Measurements from ENCODE around the gene HPSE2. TPM values are rescaled to one million over a fixed set of nuclear protein-coding genes. Genes with fewer than 3 reads are reported as not detected.
A peak's percentile ranks its signal among the peaks of the same experiment; 100 is the strongest.

HPSE2 gene
- total RNA-seq, 2 experiments from 2014 or later: not detected

GRCh38 chr10:99234041-99234790 lies 1.4 kb downstream of the HPSE2 start:
- Mint-ChIP-seq H3K4me1 (peaks cover 23% of the 10 kb centered on the region), H3K27ac (no peak overlapping the region), H3K36me3 (ENCODE audit: low read depth) (peaks cover 1% of the 10 kb centered on the region), H3K27me3 (peaks cover 71% of the 10 kb centered on the region), H3K4me3 (peak overlapping the region; percentile 58), H3K9me3 (ENCODE audit: low read depth) (no peaks in the 10 kb centered on the region)
- intact Hi-C loops (cut with DNase I, micrococcal nuclease): loop anchor here (5.0 to 10.0 kb wide), 3 partner anchors 98 to 293 kb away; no protein-coding TSS in a partner anchor
- ChIA-PET POLR2A (no interaction called here), CTCF (interaction anchor here (1.0 to 1.8 kb wide), 2 partner anchors 11 to 12 kb away, joined by 3 to 4 read pairs; no protein-coding TSS in a partner anchor)
- DNase-seq: peak; percentile 72
- peak; percentile 81 for ATAC-seq

DNA sequence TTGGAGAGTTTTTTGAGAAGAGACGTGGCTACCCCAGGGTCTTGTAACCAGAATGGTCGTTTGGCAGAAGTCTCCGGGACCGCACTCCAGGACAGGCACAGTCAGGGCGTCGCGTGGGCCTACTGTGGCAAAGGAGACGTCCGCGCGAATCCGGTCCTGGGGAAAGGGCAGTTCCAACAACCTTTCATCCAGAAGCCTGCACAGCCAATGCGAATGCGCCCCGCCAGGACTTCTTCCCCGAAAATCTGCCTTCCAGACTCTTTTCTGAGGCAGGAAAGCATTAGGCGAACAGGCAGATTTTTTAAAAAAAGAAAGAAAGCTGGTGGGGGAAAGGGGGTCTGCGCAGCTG lies 2.0 kb downstream of the HPSE2 start:
- no peak for DNase-seq
- Mint-ChIP-seq H3K9me3 (ENCODE audit: low read depth) (no peaks in the 10 kb centered on the region), H3K27ac (no peak overlapping the region), H3K4me1 (peaks cover 23% of the 10 kb centered on the region), H3K4me3 (peak overlapping the region; percentile 58), H3K36me3 (ENCODE audit: low read depth) (peaks cover 1% of the 10 kb centered on the region), H3K27me3 (peaks cover 73% of the 10 kb centered on the region)
- ChIA-PET CTCF (interaction anchor here (1.8 kb wide), 1 partner anchor 13 kb away, joined by 4 read pairs; no protein-coding TSS in a partner anchor), POLR2A (no interaction called here)
- intact Hi-C loops (cut with DNase I, micrococcal nuclease): loop anchor here (5.0 to 10.0 kb wide), 3 partner anchors 99 to 294 kb away; no protein-coding TSS in a partner anchor
- no peak for ATAC-seq

DNA sequence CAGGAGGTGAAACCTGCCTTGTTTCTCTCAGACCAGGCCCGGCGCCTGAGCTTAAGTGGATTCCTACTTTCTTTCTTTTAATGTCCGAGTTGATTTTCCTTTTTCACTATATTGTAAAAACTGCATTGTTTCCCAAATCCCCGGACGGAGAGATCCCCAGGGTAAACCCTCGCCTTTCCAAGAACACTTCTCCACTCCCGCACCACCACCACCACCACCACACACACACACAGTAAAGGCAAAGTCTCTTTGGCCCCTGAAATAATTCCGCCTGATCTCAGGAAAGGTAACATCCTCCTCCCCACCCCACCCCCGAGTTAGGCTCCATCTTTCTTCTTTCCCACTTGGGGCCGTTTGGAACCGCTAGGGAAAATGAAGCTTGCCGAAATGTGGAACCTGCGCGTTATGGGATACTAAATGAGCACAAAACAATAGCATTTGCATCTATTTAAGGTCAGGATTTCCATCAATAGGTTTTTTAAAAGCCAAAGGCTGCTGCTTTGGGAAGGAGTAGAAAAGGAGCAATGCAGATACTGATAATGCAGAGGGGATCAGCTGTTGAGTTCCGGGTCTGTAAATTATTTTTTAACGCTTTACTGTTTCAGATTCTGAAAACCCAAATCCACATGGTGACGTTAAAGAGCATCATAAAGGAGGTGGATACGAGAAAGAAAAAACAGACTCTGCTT lies 2.5 kb downstream of the HPSE2 start:
- no peak overlapping the region for H3K27ac Mint-ChIP-seq
- CTCF ChIA-PET: interaction anchor here (1.8 kb wide), 1 partner anchor 14 kb away, joined by 4 read pairs; no protein-coding TSS in a partner anchor
- peaks cover 73% of the 10 kb centered on the region for H3K27me3 Mint-ChIP-seq
- H3K36me3 Mint-ChIP-seq (ENCODE audit: low read depth): peaks cover 1% of the 10 kb centered on the region
- peaks cover 23% of the 10 kb centered on the region for H3K4me1 Mint-ChIP-seq
- H3K4me3 Mint-ChIP-seq: no peak overlapping the region
- DNase-seq (no peak), ATAC-seq (no peak)
- POLR2A ChIA-PET: no interaction called here
- intact Hi-C loops (cut with DNase I, micrococcal nuclease): loop anchor here (5.0 to 10.0 kb wide), 3 partner anchors 99 to 294 kb away; no protein-coding TSS in a partner anchor
- no peaks in the 10 kb centered on the region for H3K9me3 Mint-ChIP-seq (ENCODE audit: low read depth)

GRCh38 chr10:99232360-99232999 lies 3.2 kb downstream of the HPSE2 start:
- H3K27ac Mint-ChIP-seq: no peak overlapping the region
- CTCF ChIA-PET: interaction anchor here (1.8 kb wide), 1 partner anchor 14 kb away, joined by 4 read pairs; no protein-coding TSS in a partner anchor
- H3K27me3 Mint-ChIP-seq: peaks cover 77% of the 10 kb centered on the region
- intact Hi-C loops (cut with DNase I, micrococcal nuclease): loop anchor here (5.0 to 10.0 kb wide), 3 partner anchors 100 to 295 kb away; no protein-coding TSS in a partner anchor
- POLR2A ChIA-PET: no interaction called here
- H3K9me3 Mint-ChIP-seq (ENCODE audit: low read depth): no peaks in the 10 kb centered on the region
- DNase-seq: peak; percentile 43
- ATAC-seq: no peak
- H3K36me3 Mint-ChIP-seq (ENCODE audit: low read depth): peaks cover 1% of the 10 kb centered on the region
- H3K4me1 Mint-ChIP-seq: peaks cover 23% of the 10 kb centered on the region
- no peak overlapping the region for H3K4me3 Mint-ChIP-seq

DNA sequence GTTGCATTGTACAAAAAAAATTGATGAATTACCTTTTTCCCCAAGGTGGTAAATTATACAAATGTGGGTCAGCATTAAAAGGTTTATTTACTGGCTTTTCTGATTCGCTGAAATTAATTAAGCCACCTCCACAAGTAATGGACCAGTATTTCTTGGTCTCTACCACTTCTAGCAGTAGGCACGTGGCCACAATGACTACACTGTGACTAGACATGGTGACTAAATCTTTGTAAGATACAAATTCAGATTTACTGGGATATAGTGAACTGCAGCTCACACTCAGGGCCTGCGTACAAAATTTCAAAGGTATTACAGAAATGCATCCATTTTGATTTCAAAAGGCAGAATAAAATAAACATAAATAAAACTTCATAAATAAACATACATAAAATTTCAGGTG lies 10.9 kb downstream of the HPSE2 start:
- Mint-ChIP-seq H3K27me3 (peaks cover 26% of the 10 kb centered on the region), H3K4me3 (no peak overlapping the region), H3K9me3 (ENCODE audit: low read depth) (no peaks in the 10 kb centered on the region), H3K27ac (no peak overlapping the region), H3K36me3 (ENCODE audit: low read depth) (no peaks in the 10 kb centered on the region), H3K4me1 (no peaks in the 10 kb centered on the region)
- ATAC-seq: no peak
- ChIA-PET POLR2A (no interaction called here), CTCF (no interaction called here)
- intact Hi-C loops (cut with DNase I, micrococcal nuclease): loop anchor here in 1 of 2 experiments (1.0 kb wide), 1 partner anchor 45 kb away; no protein-coding TSS in a partner anchor
- no peak for DNase-seq

DNA sequence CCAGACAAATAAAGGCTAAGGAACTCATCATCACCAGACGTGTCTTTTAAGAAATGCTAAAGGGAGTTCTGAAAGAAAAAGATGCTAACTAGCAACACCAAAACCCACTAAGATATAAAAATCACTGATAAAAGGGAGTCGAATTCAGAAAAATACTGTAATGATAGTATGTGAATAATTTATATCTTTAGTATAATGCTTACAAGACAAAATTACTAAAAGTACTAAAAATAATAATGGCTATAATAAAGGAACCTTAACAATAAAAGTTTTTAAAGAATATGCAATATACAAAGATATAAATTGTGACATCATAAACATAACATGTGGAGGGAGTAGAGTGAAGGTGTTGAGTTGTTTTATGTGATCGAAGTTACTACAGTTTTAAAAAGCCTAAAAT lies 28.3 kb downstream of the HPSE2 start:
- ChIA-PET POLR2A (no interaction called here), CTCF (no interaction called here)
- Mint-ChIP-seq H3K4me1 (no peaks in the 10 kb centered on the region), H3K27me3 (peaks cover 2% of the 10 kb centered on the region), H3K36me3 (ENCODE audit: low read depth) (no peaks in the 10 kb centered on the region), H3K27ac (no peak overlapping the region), H3K4me3 (no peak overlapping the region), H3K9me3 (ENCODE audit: low read depth) (peaks cover 6% of the 10 kb centered on the region)
- ATAC-seq (no peak), DNase-seq (no peak)
- intact Hi-C loops (cut with DNase I, micrococcal nuclease): no loop called here

DNA sequence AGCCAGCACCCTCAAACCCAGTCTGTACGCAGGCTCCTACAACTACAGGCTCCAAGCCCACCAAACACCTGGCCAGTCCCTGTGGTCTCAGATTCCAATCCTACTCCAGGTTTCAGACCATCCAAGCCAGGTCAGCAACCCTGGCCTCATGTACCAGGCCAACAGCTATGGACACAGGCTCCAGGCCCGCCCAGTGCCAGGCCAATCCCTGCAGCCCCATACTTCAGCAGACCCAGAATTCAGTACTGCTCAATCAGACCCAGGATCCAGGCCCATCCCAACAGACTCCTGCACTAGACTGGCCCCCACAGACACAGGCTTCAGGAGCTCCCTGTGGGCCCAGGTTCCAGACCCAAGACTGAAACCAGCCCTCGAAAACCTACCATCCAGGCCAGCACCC lies 32.3 kb downstream of the HPSE2 start:
- DNase-seq: no peak
- ATAC-seq: no peak
- peaks cover 6% of the 10 kb centered on the region for H3K9me3 Mint-ChIP-seq (ENCODE audit: low read depth)

DNA sequence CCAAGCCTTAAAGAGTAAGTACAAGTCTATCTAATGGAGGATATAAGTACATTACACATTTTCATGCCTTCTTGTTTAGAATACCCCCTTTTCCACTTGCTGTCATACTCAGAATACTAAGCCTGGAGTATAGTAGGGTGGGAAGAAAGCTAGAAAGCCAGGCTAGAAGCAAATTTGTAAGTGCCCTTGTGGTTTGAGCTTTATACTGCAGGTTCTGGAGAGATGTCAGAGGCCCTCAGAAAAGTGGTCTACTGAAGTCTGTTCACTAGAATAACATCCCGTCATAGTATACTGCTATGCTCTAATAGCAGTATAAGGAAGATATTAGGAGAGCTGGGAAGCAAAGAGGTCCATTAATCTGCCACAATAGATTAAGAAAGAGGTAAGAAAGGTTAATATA lies 62.7 kb downstream of the HPSE2 start:
- Mint-ChIP-seq H3K4me1 (no peaks in the 10 kb centered on the region), H3K36me3 (ENCODE audit: low read depth) (no peaks in the 10 kb centered on the region), H3K27me3 (peaks cover 11% of the 10 kb centered on the region), H3K9me3 (ENCODE audit: low read depth) (no peaks in the 10 kb centered on the region), H3K27ac (no peak overlapping the region), H3K4me3 (no peak overlapping the region)
- ChIA-PET CTCF (no interaction called here), POLR2A (no interaction called here)
- no peak for DNase-seq
- no peak for ATAC-seq
- intact Hi-C loops (cut with DNase I, micrococcal nuclease): no loop called here

More for the DNA sequence above, 32.3 kb downstream of the HPSE2 start:
- H3K4me3 Mint-ChIP-seq: no peak overlapping the region
- no peaks in the 10 kb centered on the region for H3K4me1 Mint-ChIP-seq
- ChIA-PET POLR2A (no interaction called here), CTCF (no interaction called here)
- intact Hi-C loops (cut with DNase I, micrococcal nuclease): no loop called here
- H3K36me3 Mint-ChIP-seq (ENCODE audit: low read depth): no peaks in the 10 kb centered on the region
- H3K27ac Mint-ChIP-seq: no peak overlapping the region
- H3K27me3 Mint-ChIP-seq: peaks cover 2% of the 10 kb centered on the region

DNA sequence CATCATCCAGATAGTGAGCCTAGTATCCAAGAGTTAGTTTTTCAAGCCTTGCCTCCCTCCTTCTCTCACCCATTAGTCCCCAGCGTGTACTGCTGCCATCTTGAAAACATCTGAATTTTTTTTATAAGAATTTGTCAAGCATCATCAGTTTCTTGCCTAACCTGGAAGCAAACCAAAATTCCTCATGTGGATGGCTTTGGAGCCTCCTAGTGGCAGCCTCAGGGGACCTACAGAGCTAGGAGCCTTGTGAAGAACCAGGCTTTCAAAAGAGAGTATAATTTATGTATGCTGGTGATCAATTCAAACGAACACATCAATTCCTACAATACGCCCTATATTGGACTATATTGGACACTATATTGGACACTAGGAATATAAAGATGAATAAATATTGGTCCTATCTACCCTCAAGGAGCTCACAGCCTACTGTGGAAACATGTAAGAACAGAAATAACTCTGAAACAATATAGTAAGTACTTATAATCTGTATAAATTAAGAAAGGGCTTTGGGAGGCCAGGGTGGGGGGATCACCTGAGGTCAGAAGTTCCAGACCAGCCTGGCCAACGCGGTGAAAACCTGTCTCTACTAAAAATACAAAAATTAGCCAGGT lies 63.4 kb downstream of the HPSE2 start:
- ChIA-PET POLR2A (no interaction called here), CTCF (interaction anchor here (0.6 kb wide), 1 partner anchor 71 kb away, joined by 3 read pairs; no protein-coding TSS in a partner anchor)
- H3K4me1 Mint-ChIP-seq: no peaks in the 10 kb centered on the region
- H3K27ac Mint-ChIP-seq: no peak overlapping the region
- DNase-seq: peak; percentile 18
- no peak for ATAC-seq
- no peak overlapping the region for H3K4me3 Mint-ChIP-seq
- H3K27me3 Mint-ChIP-seq: peaks cover 11% of the 10 kb centered on the region
- no peaks in the 10 kb centered on the region for H3K36me3 Mint-ChIP-seq (ENCODE audit: low read depth)
- intact Hi-C loops (cut with DNase I, micrococcal nuclease): no loop called here
- H3K9me3 Mint-ChIP-seq (ENCODE audit: low read depth): no peaks in the 10 kb centered on the region

DNA sequence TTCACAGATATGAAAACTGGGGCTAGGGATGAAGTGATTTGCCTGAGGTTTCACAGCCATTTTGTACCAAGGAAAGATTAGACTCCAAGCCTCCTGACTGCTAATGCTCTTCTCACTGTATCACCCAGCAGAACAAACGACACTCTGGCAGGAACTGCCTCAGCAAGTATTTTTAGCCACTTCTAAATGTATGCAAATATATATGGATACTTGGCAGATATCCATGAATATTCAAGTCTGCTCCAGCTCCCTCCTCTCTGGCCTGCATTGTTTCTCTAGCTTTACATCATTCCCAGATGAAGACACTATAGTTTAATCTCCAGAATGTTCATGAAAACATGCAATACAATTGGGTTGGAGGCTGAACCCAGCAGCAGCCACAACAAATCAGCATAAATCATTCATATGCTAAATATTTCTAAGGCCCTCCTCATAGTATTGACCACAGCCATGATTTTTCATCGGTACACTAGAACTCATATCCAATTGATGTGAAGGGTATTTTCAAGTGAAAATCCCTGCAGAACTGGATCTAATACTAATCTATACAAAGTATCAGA lies 65.5 kb downstream of the HPSE2 start:
- no peaks in the 10 kb centered on the region for H3K9me3 Mint-ChIP-seq (ENCODE audit: low read depth)
- H3K4me1 Mint-ChIP-seq: no peaks in the 10 kb centered on the region
- intact Hi-C loops (cut with DNase I, micrococcal nuclease): no loop called here
- ChIA-PET POLR2A (no interaction called here), CTCF (interaction anchor here (0.5 kb wide), 1 partner anchor 29 kb away, joined by 5 read pairs; no protein-coding TSS in a partner anchor)
- no peaks in the 10 kb centered on the region for H3K36me3 Mint-ChIP-seq (ENCODE audit: low read depth)
- no peak overlapping the region for H3K4me3 Mint-ChIP-seq
- no peak for ATAC-seq
- H3K27ac Mint-ChIP-seq: no peak overlapping the region
- DNase-seq: no peak
- H3K27me3 Mint-ChIP-seq: peaks cover 9% of the 10 kb centered on the region

DNA sequence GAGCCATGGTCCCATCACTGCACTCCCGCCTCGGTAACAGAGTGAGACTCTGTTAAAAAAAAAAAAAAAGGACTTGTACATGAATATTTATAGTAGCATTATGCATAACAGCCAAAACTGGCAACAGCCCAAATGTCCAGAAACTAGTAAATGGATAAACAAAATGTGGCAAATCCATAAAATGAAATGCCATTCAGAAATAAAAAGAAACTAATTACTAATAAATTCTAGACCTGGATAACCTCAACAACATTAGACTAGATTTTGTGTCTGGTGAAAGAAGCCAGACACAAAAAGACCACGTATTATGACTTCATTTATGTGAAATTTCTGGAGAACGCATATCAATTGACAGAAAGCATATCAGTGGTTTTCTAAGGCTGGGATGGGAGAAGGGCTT lies 74.5 kb downstream of the HPSE2 start:
- Mint-ChIP-seq H3K27me3 (no peaks in the 10 kb centered on the region), H3K27ac (no peak overlapping the region), H3K4me1 (no peaks in the 10 kb centered on the region), H3K36me3 (ENCODE audit: low read depth) (no peaks in the 10 kb centered on the region), H3K9me3 (ENCODE audit: low read depth) (no peaks in the 10 kb centered on the region), H3K4me3 (no peak overlapping the region)
- DNase-seq (no peak), ATAC-seq (no peak)
- CTCF ChIA-PET: no interaction called here
- intact Hi-C loops (cut with DNase I, micrococcal nuclease): no loop called here
- POLR2A ChIA-PET: no interaction called here
